Renal cortex interstitium (tissue), 11 donors: Measurements from ENCODE around the gene SUGP2. TPM values are rescaled to one million over a fixed set of nuclear protein-coding genes. Genes with fewer than 3 reads are reported as not detected.
"Not testable (repeated sequence)": the region's sequence is repeated elsewhere in the genome, so short reads cannot be mapped to it uniquely, and the experiment has no call there.

Experiments used
- DNase-seq, 11 donors: peaks; one replicate each; pipeline ENCODE4 v3.0.0-alpha.2; 2013; ENCODE audit warnings: low read depth in 9 of 11, low spot score in 4 of 11; ENCODE audit errors: extremely low read depth in 1 of 11
- polyA plus RNA-seq, 3 donors: library from polyadenylated mRNA; unstranded; fragments of 120-200 nt; gene quantifications; one replicate each; pipeline ENCODE4 v1.2.1, GENCODE V29; 2013; ENCODE audit not compliant: insufficient read length in 3 of 3

Gene SUGP2
- polyA plus RNA-seq, 3 donors, result 85.1 to 138 (median 91.5) TPM

DNA sequence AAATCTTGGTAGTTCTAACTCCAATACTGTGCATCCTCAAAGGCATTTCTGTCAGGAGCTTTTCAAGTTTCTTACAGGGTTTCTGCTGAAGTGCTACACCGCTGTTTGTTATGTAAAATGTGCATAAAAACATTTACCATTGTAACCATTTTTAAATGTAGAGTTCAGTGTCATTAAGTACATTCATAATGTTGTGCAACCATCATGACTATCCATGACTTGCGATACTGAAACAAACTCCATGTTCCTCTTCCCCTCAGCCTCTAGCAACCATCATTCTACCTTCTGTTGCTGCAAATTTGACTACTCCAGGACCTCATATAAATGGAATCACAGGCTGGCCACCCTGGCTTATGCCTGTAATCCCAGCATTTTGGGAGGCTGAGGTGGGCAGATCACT is 16.1 kb upstream of the SUGP2 start:
- DNase-seq, result no peak

DNA sequence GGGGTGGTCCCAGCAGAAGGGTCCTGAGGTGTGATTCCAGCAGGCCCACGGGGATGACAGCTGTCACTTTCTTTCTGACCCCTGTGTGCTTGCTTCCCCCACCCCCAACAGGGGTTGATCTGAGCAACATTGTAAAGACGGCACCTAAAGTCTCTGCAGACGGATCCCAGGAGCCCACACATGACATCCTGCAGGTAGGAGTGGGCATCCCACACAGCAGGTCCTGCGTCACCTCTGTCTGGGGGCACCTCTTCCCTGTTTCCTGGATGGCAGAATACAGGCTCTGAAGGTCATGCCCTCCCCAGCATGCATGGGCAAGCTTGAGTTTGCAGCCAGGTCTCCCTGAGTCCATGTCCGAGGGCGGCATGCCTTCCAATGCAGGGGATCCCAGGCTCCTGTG is 10.6 kb upstream of the SUGP2 start:
- no peak for DNase-seq

DNA sequence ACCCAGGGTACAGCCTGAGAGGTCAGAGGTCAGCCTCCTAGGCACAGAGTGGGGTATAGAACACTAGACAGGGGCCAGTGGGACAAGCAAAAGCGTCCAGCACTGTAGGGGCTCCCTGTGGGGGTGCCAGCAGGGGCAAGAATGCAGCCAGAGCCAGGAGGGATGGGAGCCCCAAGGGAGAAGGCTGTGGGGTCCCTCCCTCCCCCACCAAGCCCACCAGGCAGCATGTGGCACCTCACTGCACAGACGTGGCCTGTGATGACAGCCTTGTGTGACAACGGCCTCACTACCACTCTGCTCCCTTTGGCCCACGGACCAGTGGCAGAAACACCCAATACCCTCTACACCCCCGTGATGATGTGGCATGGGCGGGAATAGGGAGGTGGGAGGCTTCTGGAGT is 10.2 kb upstream of the SUGP2 start:
- no peak for DNase-seq

DNA sequence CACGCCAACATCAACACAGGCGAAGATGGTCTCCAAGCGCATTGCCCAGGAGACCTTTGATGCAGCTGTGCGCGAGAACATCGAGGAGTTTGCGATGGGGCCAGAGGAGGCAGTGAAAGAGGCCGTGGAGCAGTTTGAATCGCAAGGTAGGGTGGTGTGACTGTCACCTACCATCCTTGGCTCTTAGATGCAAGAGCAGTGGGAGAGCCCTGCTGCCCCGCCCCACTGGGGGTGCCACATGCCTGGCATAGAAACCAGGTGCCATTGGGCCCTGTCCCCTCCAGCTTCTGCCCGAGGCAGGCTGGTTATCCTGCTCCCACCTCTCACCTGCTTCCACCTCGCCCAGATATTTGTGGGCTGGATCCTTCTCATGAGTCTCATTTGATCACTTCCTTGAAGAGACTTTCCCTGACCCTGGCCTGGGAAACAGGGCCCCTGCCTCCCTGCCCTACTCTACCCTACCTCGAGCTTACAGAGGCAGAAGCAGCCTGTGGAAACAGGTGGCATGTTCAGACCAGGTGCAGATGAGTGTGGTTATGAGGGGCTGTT is 9.5 kb upstream of the SUGP2 start:
- DNase-seq, result no peak

DNA sequence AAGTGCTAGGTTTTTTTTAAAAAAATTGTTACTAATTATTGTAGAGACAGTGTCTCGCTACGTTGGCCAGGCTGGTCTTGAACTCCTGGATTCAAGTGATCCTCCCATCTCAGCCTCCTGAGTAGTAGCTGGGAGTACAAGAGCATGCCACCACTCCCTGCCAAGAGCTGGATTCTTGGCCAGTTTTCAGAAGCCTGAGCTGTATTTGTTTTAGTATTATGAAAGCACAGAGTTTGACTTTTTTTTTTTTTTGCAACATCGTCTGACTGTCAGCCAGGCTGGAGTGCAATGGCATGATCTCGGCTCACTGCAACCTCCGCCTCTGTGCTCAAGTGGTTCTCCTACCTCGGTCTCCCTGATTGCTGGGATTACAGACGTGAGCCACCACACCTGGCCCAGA is 7.1 kb upstream of the SUGP2 start:
- DNase-seq, result no peak

DNA sequence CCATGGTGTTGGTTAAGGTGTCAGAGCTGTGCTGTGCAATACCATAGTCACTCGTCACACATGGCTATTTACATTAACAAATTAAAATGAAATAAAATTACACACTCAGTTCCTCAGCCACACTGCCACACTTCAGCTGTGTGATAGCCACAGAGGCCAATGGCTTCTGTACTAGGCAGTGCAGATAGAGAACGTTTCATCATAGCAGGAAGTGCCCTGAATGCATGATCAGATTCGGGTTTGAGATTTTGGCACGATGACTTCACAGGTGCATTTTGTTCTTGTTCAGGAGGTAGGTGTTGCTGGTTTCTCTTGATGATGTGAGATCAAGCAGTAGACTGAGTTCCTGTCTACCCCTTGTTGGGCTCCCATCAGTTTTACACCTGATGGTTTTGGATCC is 6.6 kb upstream of the SUGP2 start:
- DNase-seq, result no peak

DNA sequence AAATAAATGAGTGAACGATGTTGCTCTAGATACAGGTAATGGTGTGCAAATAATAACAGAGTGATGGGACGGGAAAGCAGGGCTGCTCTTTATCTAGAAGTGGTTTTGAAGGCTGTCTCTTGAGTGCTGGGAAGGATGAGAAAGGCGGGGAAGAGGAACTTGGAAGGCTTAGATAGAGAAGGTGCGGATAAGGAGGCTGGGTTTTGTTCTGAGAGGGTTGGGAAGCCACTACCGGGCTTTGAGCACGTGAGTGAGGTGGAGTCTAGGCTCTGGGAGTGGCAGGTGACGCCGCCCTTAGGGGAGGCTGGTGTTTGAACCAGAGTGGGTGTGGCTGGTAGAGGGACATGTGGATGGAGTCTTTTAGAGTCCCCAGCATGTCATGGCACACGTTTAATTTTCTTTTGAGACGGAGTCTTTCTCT is 897 bp upstream of the SUGP2 start:
- peak in 2 of 11 donors; percentile 2 to 11 for DNase-seq

DNA sequence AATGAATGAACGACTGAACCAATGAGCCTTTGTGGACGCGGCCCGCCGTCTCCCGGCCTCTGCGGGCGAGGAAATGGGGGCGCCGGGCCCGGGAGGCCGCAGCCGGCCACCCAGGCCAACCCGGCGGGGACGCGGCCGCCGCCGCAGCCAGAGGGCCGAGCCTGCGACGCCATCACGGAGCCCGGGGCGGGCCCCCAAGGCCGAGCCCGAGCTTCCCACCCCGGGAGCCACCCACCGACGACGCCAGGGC is 216 bp downstream of the SUGP2 start:
- no peak for DNase-seq

DNA sequence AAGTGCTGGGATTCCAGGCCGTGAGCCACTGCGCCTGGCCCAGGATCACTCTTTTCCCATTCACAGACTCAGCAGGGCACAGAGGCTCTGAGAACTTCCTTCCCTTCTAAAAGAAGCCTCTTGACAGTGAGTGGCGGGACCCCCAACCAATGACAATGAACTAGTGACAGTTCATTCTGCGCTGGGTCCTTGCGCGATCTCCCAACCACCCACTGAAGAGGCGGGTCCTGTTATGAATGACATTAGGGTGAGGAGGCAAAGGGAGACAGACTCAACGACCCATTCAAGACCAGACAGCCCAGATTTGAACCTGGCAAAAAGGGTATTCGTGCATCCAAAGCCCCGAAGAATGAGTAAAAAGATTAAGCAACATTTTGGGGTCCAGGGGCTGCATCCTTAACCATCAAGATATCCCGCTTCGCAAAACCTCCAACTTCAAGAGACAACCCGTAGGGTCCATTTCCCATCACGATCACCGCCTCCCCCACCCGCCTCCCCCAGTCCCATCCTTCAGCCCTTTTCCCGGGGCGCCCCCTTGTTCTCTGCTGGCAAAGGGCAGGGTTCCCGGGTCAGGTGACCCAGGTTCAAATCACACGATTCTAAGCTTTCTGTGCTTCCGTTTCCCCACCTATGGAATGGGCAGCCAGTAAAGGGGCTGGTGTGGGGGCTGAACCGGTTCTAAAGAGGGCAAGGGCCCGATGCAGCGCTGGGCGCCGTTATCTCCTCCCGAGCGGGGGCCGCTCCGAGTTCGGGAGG is 719 bp downstream of the SUGP2 start:
- DNase-seq, result peak; percentile 65 to 94 (median 85)

DNA sequence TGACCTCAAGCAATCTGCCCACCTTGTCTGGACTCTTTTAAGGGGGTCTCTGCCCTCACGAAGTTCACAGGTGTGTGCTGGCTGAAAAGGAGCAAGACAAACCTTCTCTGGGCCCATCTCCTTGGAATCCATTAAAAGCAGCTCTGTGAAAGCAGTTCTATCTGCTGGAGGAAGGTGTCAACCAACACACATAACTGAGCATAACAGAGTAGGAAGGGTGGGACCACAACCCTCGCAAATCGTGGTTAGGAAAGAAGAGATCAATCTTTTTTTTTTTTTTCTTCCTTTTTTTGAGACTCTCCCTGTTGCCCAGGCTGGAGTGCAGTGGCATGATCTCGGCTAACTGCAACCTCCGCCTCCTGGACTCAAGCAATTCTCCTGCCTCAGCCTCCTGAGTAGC is 1.4 kb downstream of the SUGP2 start:
- no peak for DNase-seq

DNA sequence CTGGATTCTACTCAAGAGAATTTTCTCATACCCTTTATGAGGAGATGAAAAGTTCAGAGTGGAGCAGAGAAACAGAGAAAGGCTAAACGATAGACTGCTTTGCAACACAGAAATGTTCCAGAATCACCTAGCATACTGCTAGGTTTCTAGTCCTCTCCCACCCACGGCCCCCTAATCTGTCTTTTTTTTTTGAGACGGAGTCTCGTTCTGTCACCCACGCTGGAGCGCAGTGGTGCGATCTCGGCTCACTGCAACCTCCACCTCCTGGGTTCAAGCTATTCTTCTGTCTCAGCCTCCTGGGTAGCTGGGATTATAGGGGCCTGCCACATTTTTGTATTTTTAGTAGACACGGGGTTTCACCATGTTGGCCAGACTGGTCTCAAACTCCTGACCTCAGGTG is 4.8 kb downstream of the SUGP2 start:
- DNase-seq, result no peak

DNA sequence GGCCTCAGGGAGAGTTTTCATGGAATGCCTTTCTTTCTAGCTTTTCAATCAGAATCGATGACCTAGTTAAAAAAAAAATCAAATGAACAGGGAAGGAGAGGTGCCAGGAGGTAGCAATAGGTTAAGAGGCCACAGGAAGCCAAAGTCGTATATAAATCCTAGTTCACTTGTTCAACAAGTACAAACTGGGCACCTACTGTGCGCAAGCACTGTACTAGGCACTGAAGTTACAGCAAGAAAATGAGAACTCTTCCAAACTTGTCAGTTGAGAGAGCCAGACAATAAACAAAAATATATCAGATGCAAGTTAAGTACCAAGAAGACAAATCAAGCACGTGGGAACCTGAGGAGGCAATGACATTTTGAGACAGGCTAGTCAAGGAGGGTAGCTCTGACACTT is 6.1 kb downstream of the SUGP2 start:
- DNase-seq, result no peak

DNA sequence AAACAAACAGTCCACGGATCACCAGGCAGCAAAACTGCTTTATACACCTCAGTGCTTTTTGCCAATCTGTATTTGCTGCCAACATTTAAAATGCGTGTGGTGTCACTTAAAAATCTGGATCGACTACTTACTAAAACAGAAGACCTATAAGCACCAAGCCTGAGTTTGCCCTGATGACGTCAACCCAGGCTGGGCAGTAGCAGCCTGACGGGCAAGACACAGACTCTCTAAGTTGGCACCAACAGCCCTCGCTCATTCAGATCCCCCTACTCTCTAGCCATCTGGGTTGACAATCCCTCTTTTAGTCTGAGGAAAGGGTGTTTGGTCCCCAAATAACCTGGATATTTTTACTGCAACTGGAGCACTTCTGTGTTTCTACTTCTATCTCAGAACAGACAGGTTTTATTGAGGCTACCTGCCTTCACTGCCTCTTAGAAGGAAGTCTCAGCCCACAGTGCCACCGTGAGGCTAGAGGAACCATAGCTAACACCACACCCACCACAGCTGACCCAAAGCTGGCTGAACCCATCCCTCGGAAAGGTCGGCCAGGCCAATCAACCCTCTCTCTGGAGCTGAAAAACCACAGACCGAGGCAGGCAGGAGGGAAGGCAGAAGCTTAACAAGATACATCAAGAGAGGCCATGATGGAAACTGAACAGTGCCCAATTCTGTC is 6.9 kb downstream of the SUGP2 start:
- DNase-seq, result no peak

DNA sequence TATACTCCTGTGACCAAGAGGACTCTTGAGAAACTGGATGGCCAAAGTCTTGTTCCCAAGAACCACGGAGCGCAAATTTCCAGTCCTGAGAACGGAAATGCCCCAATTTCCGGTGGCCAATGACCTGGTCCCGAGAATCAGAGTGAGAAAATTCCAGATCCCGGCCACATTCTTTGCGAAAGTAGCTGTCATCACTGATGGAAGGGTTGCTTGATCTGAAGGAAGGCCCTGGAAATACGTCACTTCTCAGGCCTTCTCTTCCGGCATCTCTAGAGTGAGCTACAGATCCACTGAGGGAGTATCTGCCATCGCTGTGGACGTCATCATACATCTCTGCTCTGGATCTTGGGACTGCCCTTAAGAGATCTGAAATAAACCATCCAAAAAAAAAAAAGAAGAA is 7.5 kb downstream of the SUGP2 start:
- no peak for DNase-seq

DNA sequence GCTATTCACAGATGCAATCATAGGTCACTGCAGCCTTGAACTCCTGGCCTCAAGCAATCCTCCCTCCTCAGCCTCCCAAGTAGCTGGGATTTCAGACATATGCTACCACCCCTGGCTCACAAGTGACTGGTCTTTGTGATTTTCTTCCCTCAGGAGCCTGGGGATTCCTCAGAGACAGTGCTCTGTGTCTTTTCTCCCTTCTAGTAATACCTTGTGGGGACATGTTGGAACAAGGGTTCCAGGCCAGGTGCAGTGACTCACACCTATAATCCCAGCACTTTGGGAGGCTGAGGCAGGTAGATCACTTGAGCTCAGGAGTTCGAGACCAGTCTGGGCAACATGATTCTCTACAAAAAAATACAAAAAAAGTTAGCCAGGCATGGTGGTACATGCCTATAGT is 9.9 kb downstream of the SUGP2 start:
- not testable (repeated sequence) for DNase-seq

DNA sequence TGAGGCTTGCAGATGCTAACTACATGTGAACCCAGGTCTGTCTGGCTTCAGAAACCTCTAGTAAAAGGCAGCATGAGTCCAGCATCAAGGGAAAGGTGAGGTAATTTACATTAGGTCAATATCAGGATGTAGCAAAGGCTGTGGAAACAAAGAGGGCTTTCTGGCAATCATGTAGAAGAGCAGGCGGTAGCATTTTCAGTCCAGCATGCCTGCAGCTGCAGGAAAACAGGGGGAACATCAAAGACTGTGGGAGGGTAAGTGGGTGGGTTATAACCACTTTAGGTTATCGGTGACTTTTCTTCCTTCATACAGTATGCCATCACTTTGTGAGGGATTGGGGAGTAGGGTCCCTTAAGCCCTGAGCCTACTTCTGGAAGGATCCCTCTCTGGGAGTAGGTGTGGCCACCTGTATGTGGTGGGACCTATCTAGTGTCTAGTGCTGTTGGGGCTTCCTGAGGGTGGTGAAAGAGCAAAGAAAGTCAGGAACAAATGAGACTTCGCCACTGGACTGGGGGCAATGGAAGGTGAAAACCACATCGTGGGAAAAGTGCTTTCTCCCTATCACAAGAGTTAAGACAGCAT is 10.8 kb downstream of the SUGP2 start:
- no peak for DNase-seq

DNA sequence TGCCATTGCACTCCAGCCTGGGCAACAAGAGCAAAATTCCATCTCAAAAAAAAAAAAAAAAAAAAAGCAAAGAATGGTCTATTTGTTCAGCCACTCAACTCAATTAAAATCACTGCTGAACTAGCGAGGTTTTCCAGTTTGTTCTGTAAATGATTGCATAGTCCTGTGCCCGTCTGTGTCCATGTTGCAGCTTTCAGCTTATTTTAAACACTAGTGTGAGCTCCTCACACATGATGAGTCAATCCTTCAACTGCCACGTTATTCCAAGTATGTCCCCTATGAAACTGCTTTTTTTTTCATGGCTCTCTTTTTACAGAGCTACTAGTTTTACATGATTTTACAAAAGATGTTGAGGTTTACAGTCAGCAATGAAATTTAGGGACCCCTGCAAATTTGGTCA is 12.2 kb downstream of the SUGP2 start:
- no peak for DNase-seq

DNA sequence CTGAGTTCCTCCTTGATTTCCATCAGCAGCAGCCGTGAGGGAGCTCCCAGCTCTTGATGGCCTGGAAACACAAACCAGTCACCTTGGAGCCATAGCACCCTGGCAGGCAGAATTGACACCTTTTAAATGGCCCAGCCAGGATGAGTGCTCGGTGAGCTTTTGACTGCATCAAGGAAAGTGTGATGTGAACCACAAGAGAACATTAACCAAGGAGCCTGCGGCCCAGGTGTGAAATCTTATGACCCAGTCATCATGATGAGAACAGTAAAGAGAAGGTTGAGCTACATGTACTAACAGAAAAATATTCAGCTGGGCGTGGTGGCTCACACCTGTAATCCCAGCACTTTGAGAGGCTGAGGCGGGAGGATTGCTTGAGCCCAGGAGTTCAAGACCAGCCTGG is 22.8 kb downstream of the SUGP2 start:
- DNase-seq, result no peak

DNA sequence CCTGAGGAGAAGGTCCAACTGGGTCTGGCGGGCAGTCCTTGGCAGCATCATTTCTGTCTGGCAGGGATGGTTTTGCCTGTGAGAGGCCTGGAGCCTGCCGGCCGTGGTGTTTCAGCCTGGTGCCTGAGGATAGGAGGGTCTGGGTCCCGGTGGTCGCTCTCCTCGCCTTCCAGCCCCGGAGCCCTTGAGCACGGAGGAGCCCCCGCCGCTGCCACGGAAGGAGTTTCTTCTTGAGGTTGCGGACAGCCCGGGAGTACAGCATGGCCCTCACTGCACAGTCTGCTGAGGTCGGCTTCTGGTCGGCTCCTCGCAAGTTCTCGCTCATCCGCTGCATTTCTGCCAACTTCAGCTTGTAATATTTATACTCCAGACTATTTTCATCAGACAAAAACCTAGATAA is 23.4 kb downstream of the SUGP2 start:
- no peak for DNase-seq

DNA sequence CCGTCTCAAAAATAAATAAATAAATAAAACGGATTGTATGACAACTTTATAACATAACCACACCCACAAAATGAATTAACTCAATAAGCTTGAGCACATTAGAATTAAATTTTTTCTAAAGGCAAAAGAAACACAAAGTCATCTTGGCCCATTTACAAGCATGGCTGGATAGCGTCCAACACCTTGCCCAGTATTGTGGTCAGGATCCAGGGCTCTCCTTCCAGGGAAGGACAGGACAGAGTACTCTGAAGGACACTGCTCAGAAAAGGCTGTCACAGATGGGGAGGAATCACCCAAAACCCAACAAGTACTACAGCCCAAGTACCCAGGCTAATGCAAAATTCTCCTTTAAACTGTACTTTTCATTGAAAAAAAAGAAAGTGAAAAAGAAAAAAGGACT is 27.1 kb downstream of the SUGP2 start:
- no peak for DNase-seq

DNA sequence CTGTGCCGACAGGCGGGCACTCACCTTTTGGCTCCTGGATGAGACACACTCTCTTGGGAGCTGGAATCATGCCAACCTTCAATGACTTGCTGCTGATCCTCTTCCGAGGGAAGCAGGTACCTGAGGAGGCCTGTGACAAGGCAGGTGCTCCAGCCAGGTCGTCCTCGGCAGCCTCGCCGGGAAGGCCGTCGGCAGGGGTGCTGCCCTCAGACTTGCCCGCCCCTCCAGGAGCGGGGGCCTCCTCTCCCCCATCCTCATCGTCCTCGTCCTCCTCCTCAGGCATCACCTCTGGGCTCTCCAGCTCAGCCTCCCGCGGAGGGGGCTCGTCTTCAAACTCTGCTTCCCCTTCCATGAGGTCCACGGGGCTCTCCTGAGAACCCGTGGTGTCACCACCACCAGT is 29.2 kb downstream of the SUGP2 start:
- no peak for DNase-seq
